Stimulated activated CD8-positive, alpha-beta memory T cell treated with anti-CD3 and anti-CD28 coated beads, Interleukin-2, amount 100 ng/mL, for 48 hours (primary cell): ENCODE results near the gene CERS6.

ENCODE experiments used
- DNase-seq, 2 donors: peaks; one replicate each; pipeline ENCODE4 v3.0.0-alpha.2; 2020; ENCODE audit warnings: low read depth in 2 of 2

CERS6 gene

DNA sequence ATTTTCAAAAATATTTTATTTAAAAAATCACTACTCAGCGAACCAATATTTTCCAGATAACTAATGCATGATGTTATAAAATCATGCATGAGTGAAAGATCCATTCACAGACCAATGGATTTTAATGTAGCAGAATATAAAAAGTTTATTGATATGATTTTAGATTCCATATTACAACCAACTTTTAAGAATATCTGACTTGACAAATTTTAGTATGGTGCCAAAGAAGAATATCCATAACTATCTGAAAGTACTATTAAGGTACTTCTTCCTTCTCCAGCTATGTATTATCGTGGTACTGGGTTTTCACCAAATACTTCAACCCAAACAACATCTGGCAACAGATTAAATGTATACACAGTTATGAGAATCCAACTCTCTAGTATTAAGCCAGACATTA, 246.5 kb downstream of the CERS6 start:
- DNase-seq = no peak

DNA sequence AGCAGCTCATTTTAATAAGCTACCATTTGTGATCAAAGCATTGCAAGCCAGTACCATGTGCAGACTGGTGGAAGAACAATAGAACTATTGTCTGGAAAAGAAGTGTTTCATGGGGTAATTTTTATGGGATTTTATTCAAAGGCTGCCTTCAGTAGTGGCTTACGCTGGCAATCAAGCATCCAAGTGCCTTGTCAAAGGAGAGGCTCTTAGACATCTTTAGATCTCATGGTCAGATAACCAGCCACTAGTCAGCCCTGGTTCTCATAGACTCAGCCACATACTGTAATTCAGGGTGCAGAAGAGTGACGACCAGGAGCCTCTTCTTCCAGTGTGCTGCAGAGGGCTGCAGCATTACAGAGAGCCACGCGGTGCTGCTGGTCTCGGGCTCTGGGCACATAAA, 247.9 kb downstream of the CERS6 start:
- no peak for DNase-seq

DNA sequence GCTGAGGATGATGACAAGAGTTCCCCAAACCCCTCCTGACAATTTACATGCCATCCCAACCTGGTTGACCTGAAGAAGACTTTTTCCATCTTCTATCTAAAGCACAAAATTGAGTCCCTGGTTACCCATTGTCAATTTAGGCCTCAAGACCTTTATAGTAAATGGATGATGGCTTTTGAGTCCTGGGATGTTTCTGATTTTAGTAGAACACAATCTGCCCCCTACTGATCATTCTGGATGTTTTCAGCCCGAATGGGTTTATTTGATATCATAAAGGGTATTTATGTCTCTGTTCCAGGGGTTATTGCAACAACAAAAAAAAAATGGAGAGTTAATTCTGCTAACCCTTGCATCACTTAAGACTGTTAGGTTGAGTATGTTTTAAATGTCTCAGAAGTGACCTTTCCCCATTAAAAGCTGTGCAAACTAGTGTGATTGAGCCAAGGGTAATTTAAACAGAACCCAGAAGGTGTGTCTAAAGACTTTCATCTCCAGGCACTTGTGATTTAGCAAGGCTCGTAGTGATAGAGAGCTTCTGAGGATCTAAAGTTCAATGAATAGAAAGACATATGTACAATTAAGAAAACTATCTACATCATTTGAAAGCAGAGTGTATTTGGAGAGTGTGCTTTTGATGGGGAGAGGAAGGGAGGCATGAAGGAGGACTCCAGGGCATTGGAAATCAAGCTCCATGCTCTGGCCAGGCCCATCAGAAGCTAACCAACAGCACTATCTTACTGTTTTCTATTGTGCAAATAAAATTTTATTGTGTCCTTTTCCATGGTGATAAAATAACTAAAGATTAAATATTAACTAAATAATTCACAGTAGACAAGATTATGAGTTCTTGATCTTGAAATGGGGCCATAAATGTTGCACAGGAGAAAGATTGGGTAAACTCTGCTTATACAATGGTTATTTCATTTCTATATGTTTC, 249.7 kb downstream of the CERS6 start:
- no peak for DNase-seq

DNA sequence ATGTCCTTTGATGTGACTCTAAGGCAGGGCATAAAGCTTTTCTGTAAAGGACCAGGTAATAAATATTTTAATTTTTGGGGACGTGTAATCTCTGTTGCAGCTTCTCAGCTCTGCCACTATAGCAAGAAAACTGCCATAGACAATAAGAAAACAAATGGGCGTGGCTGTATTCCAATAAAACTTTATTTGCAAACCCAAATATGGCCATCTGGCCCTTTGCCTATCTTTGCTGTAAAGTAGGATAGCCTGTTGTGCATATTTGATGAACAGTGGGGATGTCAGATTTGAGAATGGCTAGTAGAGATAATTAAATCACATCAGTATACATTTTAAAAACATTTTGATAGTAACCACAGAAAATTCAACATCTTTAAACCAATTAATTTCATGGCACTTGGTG, 250.7 kb downstream of the CERS6 start:
- no peak for DNase-seq

DNA sequence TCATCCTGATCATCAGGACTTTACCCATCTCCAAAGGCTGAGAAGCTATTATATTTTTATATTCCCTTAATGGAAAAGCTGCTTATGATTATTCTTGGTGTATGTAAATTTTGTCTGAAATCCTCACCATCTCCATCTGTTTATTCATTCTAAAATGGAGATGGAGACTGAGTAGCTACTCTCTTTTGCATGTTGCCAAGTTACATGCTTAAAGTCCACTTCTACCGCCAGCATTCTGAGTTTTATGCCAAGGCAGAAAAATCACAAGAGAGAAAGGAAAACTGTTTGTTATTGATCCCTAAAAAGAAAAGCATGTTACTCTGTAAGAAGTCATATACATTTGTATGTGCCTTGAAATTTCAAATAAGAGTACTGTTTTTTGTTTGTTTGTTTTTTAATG, 252.0 kb downstream of the CERS6 start:
- no peak for DNase-seq

DNA sequence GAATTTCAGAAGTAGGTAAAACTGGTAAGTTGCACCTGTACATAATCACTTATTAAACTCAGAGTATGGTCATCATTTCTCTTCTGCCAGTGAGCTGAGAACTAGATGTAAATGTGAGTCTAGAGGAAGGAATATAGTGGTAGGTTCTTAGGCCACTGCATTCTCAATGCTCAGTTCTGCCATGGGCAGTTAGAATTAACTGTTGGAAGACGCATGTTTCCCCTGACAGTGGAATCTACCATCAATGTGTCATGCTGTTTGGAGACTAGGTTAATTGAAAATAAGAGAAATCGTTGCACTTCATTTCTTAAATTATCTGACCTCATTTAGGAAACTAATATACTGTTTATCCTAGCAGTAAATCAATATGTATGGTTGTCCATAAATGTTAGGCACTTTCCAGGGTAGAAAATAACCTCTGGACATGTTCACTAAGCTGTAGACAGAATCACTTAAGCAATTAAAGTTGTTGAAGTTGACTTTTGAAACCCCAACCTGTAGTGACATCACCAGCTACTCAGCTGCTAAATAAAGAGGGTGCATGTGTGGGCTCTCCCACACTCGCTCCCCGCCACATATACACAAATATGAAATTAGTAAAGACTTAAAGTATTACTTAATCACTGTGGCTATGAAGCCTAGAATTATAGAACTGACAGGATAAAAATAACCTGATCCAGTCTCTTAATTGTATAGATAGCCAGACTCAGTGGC, 254.8 kb downstream of the CERS6 start:
- no peak for DNase-seq

DNA sequence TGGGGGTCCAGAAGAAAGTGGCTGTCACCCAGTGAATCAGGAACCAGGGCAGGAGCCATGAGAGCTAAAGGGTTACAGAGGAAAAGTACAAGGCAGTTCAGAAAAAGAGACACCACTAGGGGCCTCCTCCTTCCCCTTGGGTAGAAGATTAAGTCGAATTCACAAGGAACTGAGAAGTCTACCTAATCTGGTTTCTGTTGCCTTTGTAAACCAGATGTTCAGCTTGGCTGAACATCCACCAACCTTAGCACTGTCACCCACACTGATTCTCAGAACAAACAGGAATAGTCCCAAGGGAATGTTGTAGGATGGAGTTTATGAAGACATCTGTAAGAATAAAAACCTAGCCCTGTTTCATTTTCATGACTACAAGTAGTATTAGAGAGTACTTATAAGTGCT, 256.0 kb downstream of the CERS6 start:
- DNase-seq = no peak

DNA sequence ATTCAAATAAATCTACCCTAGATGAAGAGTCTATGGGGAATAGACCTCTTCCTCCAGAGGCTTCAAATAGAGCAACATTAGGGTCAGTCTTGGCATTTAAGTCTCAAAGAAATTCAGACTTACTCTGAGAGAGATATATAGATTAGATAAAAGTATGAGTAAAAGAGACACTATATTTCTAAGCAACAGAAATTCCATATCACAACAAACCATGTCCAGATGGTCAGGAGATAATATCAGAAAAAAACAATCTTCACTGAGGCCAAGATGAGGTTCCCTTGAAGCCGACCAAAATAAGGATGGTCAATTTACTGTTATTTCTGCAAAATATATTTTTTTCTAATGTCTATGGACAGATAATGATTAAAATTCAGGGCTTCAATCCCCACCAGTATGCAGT, 257.3 kb downstream of the CERS6 start:
- no peak for DNase-seq

DNA sequence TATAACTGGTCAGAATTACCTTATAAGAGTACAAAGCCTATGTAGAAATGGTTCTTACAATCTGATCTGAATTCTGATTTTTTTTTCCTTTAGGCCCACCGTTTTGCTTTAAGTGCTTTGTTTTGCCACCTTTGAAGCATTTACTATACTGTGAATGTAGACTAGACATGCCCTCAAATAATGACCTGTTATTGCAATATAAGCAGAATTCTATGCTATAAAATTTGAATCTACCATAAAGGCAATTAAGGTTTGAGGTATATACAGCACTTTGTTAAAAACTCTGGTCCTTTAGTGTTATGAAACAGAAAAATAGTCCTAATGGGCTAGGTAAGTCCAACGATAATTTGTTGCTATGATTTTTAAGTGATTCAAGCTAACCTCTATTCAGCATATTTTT, 259.8 kb downstream of the CERS6 start:
- no peak for DNase-seq

DNA sequence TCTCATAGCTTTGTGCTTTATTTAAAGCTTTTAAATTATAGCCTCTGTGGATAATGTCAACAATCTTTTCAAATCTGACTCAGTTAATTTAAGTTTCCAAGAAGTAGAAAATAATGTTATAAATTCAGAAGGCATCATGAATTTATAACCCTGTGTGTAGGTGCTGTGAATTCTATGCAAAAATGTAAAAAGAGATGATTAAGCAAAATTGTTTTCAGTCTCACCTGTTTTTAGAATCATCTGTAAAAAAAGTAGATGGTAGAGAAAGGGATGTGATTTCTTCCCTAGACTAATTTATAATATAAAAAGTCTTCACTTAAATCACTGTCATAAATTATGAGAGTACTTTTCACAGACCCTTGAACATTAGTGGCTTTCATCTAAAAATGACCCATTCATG, 260.8 kb downstream of the CERS6 start:
- no peak for DNase-seq

DNA sequence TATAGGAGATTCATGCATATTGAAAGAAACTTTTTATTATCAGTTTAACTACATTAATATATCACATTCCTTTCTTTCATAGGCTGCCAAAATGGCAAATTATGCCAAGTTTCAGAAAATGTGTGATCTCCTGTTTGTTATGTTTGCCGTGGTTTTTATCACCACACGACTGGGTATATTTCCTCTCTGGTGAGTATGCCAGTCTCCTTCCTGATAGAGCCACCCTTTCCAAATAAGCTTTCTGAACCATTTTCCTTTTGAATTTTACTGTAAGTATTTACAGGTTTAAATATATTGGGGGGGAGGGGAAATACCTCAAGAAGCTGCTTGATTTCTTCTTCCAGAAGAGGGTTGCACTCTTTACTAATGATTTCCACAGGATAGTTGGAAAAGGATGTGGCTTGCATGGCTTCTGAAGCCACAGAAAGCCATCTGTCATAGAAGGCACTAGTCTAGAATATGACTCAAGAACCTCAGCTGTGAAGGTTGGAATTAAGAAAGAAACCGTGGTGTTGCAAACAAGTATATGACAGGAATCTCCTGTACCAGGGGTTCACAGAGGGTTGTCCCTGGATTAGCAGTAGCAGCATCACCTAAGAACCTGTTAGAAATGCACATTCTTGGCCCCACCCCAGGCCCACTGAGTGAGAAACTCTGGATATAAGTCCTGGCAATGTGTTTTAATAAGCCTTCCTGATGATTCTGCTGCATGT, 261.9 kb downstream of the CERS6 start:
- no peak for DNase-seq

DNA sequence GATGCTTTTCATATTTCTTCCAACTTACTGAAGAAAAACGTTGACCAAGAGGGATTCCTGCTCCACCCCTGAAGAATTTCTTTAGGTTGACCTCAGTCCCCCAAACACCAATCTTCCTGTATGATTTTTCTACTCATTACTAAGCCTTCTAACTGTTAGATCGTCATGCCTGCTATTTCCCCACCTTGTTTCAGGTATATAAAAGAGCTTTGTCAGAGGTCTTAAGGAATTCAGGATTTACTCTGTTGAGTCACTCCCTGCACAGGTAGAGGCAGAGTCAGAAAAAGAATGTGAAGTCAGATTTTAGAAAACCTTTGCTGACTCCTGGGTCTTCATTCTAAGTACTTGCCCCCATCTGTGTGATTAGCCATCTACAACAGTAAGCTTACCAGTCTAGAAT, 262.6 kb downstream of the CERS6 start:
- no peak for DNase-seq

DNA sequence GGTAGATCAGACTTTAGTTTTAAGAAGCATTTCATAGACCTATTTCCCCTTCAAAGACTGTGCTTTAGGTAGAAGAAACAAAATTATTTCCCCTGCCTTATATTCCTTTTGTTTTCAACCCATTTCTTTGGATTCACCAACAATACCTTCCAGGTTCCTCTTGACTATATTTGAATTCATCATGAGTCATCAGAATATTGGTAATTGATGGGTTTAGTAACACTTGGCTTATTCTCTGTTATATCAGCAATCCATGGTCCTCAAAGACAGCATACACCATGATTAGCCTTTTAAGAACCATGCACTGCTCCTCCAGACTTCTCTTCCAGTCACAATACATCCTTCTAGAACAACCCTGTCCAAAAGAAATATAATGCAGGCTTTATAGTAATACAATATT, 263.4 kb downstream of the CERS6 start:
- DNase-seq = no peak

DNA sequence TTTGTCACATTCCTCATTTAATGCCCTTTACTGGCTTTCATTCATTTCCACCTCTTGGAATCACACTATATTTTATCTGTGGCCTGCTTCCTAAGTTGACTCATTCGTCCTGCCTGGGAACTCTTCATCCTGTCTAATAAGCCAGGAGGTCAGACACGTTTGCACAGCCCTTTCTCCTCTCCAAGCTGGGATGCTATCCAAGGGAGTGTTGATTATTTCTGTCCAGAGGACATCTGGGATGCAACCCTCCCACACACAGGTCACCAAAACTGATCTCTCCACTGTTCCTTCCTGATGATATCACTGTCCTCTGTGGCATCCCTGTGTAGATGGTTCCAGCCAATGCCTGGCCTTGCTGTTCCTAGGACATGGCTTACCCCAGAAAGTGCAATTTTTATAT, 266.5 kb downstream of the CERS6 start:
- no peak for DNase-seq

DNA sequence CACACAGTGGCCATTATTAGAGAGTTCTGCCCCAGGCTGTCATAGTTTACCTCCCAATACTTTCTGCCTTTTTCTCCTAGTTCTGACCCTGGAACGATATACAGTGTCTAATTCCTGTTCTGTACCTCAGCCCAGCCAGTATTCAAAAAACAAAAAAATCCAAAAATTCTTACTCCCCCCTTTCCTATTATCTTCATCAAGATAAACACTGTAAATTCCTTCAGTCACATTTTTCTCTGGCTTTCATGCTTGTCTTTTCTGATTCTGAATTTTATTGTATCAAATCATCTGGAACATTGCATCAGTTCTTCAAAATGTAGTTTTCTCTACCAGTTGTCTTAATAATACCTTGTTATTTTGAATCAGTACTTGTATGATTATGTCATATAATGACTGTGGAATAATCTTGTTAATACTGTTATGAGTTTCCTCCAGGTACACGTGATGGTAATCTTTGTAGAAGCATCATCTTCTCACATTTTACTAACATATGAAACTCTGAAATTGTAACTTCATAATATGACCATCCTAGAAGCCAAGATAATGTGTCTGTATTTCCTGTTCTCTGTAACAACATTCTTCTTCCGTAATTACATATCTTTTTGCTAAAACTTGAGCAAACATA, 267.3 kb downstream of the CERS6 start:
- no peak for DNase-seq

DNA sequence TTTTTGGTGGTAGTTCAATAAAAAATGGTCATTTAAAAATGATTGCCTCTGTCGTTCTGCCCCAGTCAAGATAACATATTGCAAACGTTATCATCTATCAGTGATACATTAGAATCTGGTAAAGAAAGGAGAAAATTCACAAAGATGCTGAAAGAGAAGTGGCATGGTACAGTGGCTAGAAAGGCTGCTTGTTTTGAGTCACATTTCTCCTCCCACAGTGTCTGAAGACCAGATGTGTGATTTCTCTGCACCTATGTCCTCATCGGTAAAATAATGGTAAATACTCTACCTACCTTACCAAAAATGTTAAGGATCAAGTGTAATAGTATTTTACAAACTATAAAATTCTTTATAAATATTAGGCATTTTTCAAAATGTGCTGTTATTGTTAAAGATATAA, 270.3 kb downstream of the CERS6 start:
- no peak for DNase-seq

DNA sequence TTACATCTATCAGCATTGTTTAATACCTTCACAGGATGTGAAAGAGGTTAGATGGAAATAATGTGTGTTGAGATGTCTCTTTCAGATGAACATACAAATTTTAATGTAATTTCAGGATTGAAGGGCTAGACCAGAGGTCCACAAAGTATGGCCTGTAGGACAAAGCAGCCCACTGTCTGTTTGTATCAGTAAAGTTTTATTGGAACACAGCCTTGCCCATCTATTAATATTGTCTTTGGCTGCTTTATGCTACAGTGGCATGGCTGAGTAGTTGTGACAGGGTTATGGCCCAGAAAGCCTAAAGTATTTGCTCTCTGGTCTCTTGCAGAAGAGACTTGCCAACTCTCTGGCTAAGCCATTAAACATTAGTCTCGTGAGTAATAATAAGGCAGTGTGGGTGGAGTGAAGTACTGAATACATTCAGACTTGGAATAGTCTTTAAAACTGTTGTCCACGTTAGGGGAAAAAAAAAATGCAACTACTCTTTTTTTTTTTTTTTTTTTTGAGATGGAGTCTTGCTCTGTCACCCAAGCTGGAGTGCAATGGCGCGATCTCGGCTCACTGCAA, 271.9 kb downstream of the CERS6 start:
- DNase-seq = no peak

DNA sequence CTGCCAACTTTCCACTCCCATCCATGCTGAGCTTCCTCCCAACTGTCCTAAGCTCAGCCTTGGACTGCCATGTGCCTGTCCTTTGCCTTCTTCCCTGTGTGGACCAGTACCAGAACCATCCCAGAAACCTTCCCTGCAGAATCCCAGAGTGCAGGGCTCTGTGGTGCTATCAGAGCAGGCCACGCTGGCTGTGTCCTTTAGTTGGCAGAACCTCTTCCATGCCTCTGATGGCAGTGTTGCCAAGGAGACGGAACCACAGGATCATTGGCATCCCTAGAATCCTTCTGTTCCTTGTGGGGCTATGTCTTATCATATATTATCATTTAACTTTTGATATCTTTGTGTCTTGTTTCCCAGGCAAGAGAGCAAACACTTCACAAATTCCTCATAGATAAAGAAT, 273.4 kb downstream of the CERS6 start:
- no peak for DNase-seq

DNA sequence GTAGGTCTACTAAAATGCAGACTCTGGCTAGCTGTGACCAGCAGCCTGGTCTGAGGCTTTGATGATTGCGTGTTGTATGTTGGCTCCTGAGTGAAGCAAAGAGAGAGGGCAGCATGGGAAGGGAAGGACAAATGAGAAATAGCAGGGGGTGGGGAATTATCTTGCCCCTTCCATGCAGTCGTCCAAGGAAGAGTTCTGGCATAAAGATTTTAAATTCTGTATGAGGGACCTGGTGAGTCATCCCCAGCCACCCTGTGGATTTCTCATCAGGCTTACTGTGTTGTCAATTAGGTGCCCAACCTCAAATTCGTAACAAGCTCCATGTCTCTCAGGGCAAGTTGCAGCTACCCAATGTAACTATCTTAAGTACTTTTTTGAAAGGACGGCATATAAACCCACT, 274.3 kb downstream of the CERS6 start:
- DNase-seq = no peak

DNA sequence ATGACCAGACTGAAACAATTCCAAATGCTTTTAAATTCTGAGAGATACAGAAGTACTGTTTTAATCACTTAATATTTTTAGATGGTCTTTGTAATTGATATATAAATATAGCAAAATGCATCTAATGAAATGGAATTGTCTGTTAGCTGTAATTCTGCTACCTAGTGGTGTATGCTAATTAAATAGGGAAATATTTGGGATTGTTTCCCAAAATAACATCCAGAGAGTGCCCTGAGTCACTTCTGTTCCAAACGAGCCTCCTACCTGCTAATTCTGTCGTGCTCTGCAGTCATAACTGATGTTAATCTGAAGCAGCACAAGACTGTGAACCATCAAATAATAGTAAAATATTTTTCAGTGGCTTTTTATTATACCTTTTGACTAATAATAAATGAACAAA, 274.9 kb downstream of the CERS6 start:
- no peak for DNase-seq

DNA sequence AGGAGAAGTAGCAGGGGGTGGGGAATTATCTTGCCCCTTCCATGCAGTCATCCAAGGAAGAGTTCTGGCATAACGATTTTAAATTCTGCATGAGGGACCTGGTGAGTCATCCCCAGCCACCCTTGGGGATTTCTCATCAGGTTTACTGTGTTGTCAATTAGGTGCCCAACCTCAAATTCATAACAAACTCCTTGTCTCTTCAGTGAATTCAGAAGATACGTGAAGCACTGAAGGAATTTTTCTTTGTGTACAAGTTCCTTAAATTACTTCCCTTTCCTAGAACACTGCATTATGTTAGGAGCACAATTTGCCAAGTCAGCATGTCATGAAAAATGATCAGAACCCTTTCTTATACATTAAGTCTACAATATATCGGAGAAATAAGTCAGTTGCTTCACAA, 275.5 kb downstream of the CERS6 start:
- DNase-seq = no peak

DNA sequence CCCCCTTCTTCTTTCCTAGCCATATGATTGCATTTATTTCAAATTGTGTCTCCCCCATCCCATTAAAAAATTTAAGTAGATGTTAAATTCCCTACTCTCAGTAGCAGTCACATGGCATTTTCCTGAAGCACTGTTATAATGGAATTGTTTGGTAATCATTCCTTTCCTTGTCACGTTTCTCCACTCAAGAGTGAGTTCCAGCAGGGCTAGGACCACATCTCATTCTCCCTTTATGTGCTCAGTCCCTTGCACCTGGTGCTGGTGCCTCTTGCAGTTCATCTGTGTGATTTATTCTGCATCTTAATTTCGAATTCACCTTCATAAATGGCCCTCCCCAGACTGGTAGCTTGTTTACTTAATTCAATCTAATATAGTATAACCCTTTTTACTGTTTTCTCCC, 276.0 kb downstream of the CERS6 start:
- DNase-seq = no peak
